Amniotic stem cell (primary cell): ENCODE results near the gene TLE3.
A peak's percentile ranks its signal among the peaks of the same experiment; 100 is the strongest.

Experiments
- DNase-seq: peaks from one replicate; lab custom pipeline; 2025; lab: John Stamatoyannopoulos, UW

The TLE3 gene

GRCh38 chr15:70099167-70099966 lies 1.6 kb upstream of the TLE3 start:
- DNase-seq = peak; percentile 97

GRCh38 chr15:70098461-70099166 lies 897 bp upstream of the TLE3 start:
- DNase-seq = no peak

- DNase-seq = no peak
Observed at GRCh38 chr15:70098153-70098460, 390 bp upstream of the TLE3 start.

- no peak for DNase-seq
Observed at GRCh38 chr15:70097063-70097320, 725 bp downstream of the TLE3 start.

- peak; percentile 17 for DNase-seq
Observed at GRCh38 chr15:70096215-70097062, 1.3 kb downstream of the TLE3 start.

GRCh38 chr15:70095408-70096214 lies 2.1 kb downstream of the TLE3 start:
- no peak for DNase-seq

GRCh38 chr15:70094690-70095311 lies 2.9 kb downstream of the TLE3 start:
- DNase-seq = no peak

- DNase-seq = no peak
Observed at GRCh38 chr15:70093481-70094319, 4.0 kb downstream of the TLE3 start.

GRCh38 chr15:70093070-70093469 lies 4.6 kb downstream of the TLE3 start:
- no peak for DNase-seq

GRCh38 chr15:70092464-70093027 lies 5.2 kb downstream of the TLE3 start:
- DNase-seq = no peak

- no peak for DNase-seq
Observed at GRCh38 chr15:70091726-70092463, 5.8 kb downstream of the TLE3 start.

GRCh38 chr15:70090436-70091296 lies 7.1 kb downstream of the TLE3 start:
- no peak for DNase-seq

- no peak for DNase-seq
Observed at GRCh38 chr15:70089692-70089971, 8.1 kb downstream of the TLE3 start.

GRCh38 chr15:70088887-70089691 lies 8.6 kb downstream of the TLE3 start:
- DNase-seq = no peak

GRCh38 chr15:70088455-70088854 lies 9.3 kb downstream of the TLE3 start:
- no peak for DNase-seq

- DNase-seq = no peak
Observed at GRCh38 chr15:70087708-70088352, 9.9 kb downstream of the TLE3 start.

GRCh38 chr15:70086636-70087035 lies 11.1 kb downstream of the TLE3 start:
- DNase-seq = no peak

GRCh38 chr15:70084461-70084860 lies 13.3 kb downstream of the TLE3 start:
- no peak for DNase-seq
